Fibroblast of lung (primary cell): Measurements from ENCODE around the gene PGM2. TPM values are rescaled to one million over a fixed set of nuclear protein-coding genes. Genes with fewer than 3 reads are reported as not detected.

Source experiments
- DNase-seq, 2 donors: peaks; one replicate each; pipeline versions ENCODE4 v3.0.0 to v3.0.0-alpha.2; 2010; ENCODE audit warnings: low read depth in 2 of 2
- H2AFZ ChIP-seq: 2 replicates; pipeline ENCODE4 v1.5.1; 2012; ENCODE audit warnings: low read length, control low read depth, inconsistent platforms
- H3K27ac ChIP-seq: 2 replicates; pipeline ENCODE4 v1.5.1; 2011; ENCODE audit warnings: low read length, control low read depth; ENCODE audit not compliant: insufficient read depth
- H3K27me3 ChIP-seq: 2 replicates; pipeline ENCODE4 v1.5.1; 2011; ENCODE audit warnings: mild to moderate bottlenecking, low read length; ENCODE audit not compliant: control insufficient read depth, insufficient read depth
- H3K36me3 ChIP-seq: 2 replicates; pipeline ENCODE4 v1.5.1; 2011; ENCODE audit warnings: low read length; ENCODE audit not compliant: control insufficient read depth, insufficient read depth
- H3K4me1 ChIP-seq: 2 replicates; pipeline ENCODE4 v1.5.1; 2011; ENCODE audit warnings: low read length; ENCODE audit not compliant: control insufficient read depth, insufficient read depth; ENCODE audit errors: extremely low read depth
- H3K4me2 ChIP-seq: 2 replicates; pipeline ENCODE4 v1.5.1; 2011; ENCODE audit warnings: low read length, control low read depth; ENCODE audit not compliant: insufficient read depth; ENCODE audit errors: extremely low read depth
- H3K4me3 ChIP-seq, 4 experiments: fragments of 200-600 bp in 1 of 4; sonication (generic) in 1 of 4; replicated peaks in 1 of 4; 2 replicates each; pipeline ENCODE4 v1.5.1; 2011 to 2016; ENCODE audit warnings: low read length in 4 of 4, low read depth in 3 of 4, mild to moderate bottlenecking in 3 of 4, control low read depth in 2 of 4, inconsistent platforms in 1 of 4, mixed read lengths in 1 of 4; ENCODE audit not compliant: insufficient read depth in 1 of 4; ENCODE audit errors: control extremely low read depth in 1 of 4
- H3K79me2 ChIP-seq: 2 replicates; pipeline ENCODE4 v1.5.1; 2012; ENCODE audit warnings: mild to moderate bottlenecking, low read length, inconsistent platforms; ENCODE audit not compliant: control insufficient read depth, insufficient read depth
- H3K9ac ChIP-seq: 2 replicates; pipeline ENCODE4 v1.5.1; 2011; ENCODE audit warnings: mild to moderate bottlenecking, low read length, control low read depth; ENCODE audit not compliant: insufficient read depth
- H3K9me3 ChIP-seq: 2 replicates; pipeline ENCODE4 v1.5.1; 2012; ENCODE audit warnings: low read depth, low read length; ENCODE audit not compliant: control insufficient read depth, insufficient read depth
- H4K20me1 ChIP-seq: 2 replicates; pipeline ENCODE4 v1.5.1; 2011; ENCODE audit warnings: low read length; ENCODE audit not compliant: control insufficient read depth, insufficient read depth; ENCODE audit errors: extremely low read depth
- CTCF ChIP-seq, 2 donors: IDR thresholded peaks in 1 of 2; conservative IDR thresholded peaks in 1 of 2; 1 replicate in 1 of 2; 2 replicates in 1 of 2; pipeline ENCODE4 v1.5.1; 2011 to 2012; ENCODE audit warnings: low read length in 2 of 2, control low read depth in 1 of 2, inconsistent platforms in 1 of 2, low read depth in 1 of 2, mild to moderate bottlenecking in 1 of 2
- EZH2 ChIP-seq: IDR thresholded peaks from 2 replicates; pipeline ENCODE4 v1.5.1; 2012; ENCODE audit warnings: low read length, control low read depth, mild to moderate bottlenecking; ENCODE audit errors: missing control alignments
- polyA plus RNA-seq, 2 donors: library from polyadenylated mRNA; depleted of rRNA in 1 of 2; stranded (reverse) in 1 of 2; unstranded in 1 of 2; fragments of >200 nt; gene quantifications; 2 replicates each; pipeline ENCODE4 v1.2.1, GENCODE V29; 2011 to 2012; ENCODE audit warnings: missing spikeins in 1 of 2
- total RNA-seq: library from RNA; depleted of rRNA; stranded (reverse); fragments of >200 nt; gene quantifications from 2 replicates; pipeline ENCODE4 v1.2.1, GENCODE V29; 2014

PGM2 gene
- total and polyA plus RNA-seq, 2 donors (not counting 1 experiment from before 2014, with no cell fraction given): 15.0 to 15.1 TPM

GRCh38 chr4:37867102-37867501 lies 40.6 kb downstream of the PGM2 start:
- no peaks in the 10 kb centered on the region for H4K20me1 ChIP-seq
- H3K27me3 ChIP-seq: no peaks in the 10 kb centered on the region
- no peaks in the 10 kb centered on the region for H3K9me3 ChIP-seq
- H3K4me2 ChIP-seq: no peak overlapping the region
- H2AFZ ChIP-seq: no peak overlapping the region
- no peak overlapping the region for H3K9ac ChIP-seq
- H3K79me2 ChIP-seq: no peaks in the 10 kb centered on the region
- TF ChIP-seq EZH2 (no peak), CTCF (conservative IDR thresholded peaks at IDR 0.05 in 1 of 2, IDR thresholded peaks at IDR 0.05 in 1 of 2; ENCODE audit: low read depth in 1 of 2, low read length in 2 of 2) (no peak)
- H3K36me3 ChIP-seq: no peaks in the 10 kb centered on the region
- H3K4me3 ChIP-seq: no peak overlapping the region
- H3K4me1 ChIP-seq: no peaks in the 10 kb centered on the region
- H3K27ac ChIP-seq: no peak overlapping the region
- no peak for DNase-seq

GRCh38 chr4:37868238-37868637 lies 41.8 kb downstream of the PGM2 start:
- Histone ChIP-seq H3K36me3 (no peaks in the 10 kb centered on the region), H3K27ac (no peak overlapping the region), H3K4me1 (no peaks in the 10 kb centered on the region), H3K4me3 (no peak overlapping the region), H3K9me3 (no peaks in the 10 kb centered on the region), H3K27me3 (no peaks in the 10 kb centered on the region), H3K4me2 (no peak overlapping the region), H4K20me1 (no peaks in the 10 kb centered on the region), H2AFZ (no peak overlapping the region), H3K9ac (no peak overlapping the region), H3K79me2 (no peaks in the 10 kb centered on the region)
- TF ChIP-seq EZH2 (no peak), CTCF (conservative IDR thresholded peaks at IDR 0.05 in 1 of 2, IDR thresholded peaks at IDR 0.05 in 1 of 2; ENCODE audit: low read depth in 1 of 2, low read length in 2 of 2) (no peak)
- no peak for DNase-seq

- H2AFZ ChIP-seq: no peak overlapping the region
- no peak overlapping the region for H3K4me3 ChIP-seq
- no peaks in the 10 kb centered on the region for H3K9me3 ChIP-seq
- no peaks in the 10 kb centered on the region for H3K27me3 ChIP-seq
- no peak for TF ChIP-seq CTCF (conservative IDR thresholded peaks at IDR 0.05 in 1 of 2, IDR thresholded peaks at IDR 0.05 in 1 of 2; ENCODE audit: low read depth in 1 of 2, low read length in 2 of 2)
- TF ChIP-seq EZH2: no peak
- no peaks in the 10 kb centered on the region for H3K4me1 ChIP-seq
- H3K9ac ChIP-seq: no peak overlapping the region
- no peak overlapping the region for H3K27ac ChIP-seq
- DNase-seq: no peak
- no peak overlapping the region for H3K4me2 ChIP-seq
- no peaks in the 10 kb centered on the region for H3K79me2 ChIP-seq
- H4K20me1 ChIP-seq: no peaks in the 10 kb centered on the region
- H3K36me3 ChIP-seq: no peaks in the 10 kb centered on the region
Measured at GRCh38 chr4:37872310-37872988, 46.0 kb downstream of the PGM2 start.
